Measurements from ENCODE around the gene TMEM101.
"Not testable (repeated sequence)": the region's sequence is repeated elsewhere in the genome, so short reads cannot be mapped to it uniquely, and the experiment has no call there.

The TMEM101 gene

GRCh38 chr17:43974382-43975266 is 40.1 kb downstream of the TMEM101 start:
- H3K9ac ChIP-seq (ENCODE audit: low read length), result no peak overlapping the region
- no peak overlapping the region for H3K4me2 ChIP-seq (ENCODE audit: low read depth, low read length, poor library complexity, severe bottlenecking)
- no peak overlapping the region for H3K27ac ChIP-seq (ENCODE audit: low read depth, low read length)
- no peaks in the 10 kb centered on the region for H3K36me3 ChIP-seq (ENCODE audit: low read length)
- no peaks in the 10 kb centered on the region for H3K79me2 ChIP-seq (ENCODE audit: insufficient read depth, low read length)
- H3K27me3 ChIP-seq (ENCODE audit: low read length), result no peaks in the 10 kb centered on the region
- no peak overlapping the region for H3K4me3 ChIP-seq (ENCODE audit: insufficient read depth, low read length, poor library complexity, severe bottlenecking)
- H4K20me1 ChIP-seq (ENCODE audit: low read depth, low read length), result no peaks in the 10 kb centered on the region
- TF ChIP-seq CTCF (IDR thresholded peaks at IDR 0.05; ENCODE audit: insufficient read depth, low read length, poor library complexity, severe bottlenecking) (no peak), EZH2phosphoT487 (conservative IDR thresholded peaks at IDR 0.05; ENCODE audit: low read length) (no peak)
- no peaks in the 10 kb centered on the region for H3F3A ChIP-seq (ENCODE audit: insufficient read depth)
- H2AFZ ChIP-seq (ENCODE audit: low read depth, low read length, severe bottlenecking), result no peak overlapping the region
- H3K9me3 ChIP-seq (ENCODE audit: insufficient read depth, low read length), result no peaks in the 10 kb centered on the region
- no peaks in the 10 kb centered on the region for H3K9me2 ChIP-seq (replicated peaks; ENCODE audit: insufficient read depth, low read length)

- H3K27ac ChIP-seq (ENCODE audit: low read depth, low read length); H3K9me2 ChIP-seq (replicated peaks; ENCODE audit: insufficient read depth, low read length); H3F3A ChIP-seq (ENCODE audit: insufficient read depth); H3K27me3 ChIP-seq (ENCODE audit: low read length); H3K36me3 ChIP-seq (ENCODE audit: low read length); H3K4me3 ChIP-seq (ENCODE audit: insufficient read depth, low read length, poor library complexity, severe bottlenecking); H4K20me1 ChIP-seq (ENCODE audit: low read depth, low read length); H2AFZ ChIP-seq (ENCODE audit: low read depth, low read length, severe bottlenecking); H3K4me2 ChIP-seq (ENCODE audit: low read depth, low read length, poor library complexity, severe bottlenecking); H3K9me3 ChIP-seq (ENCODE audit: insufficient read depth, low read length); H3K79me2 ChIP-seq (ENCODE audit: insufficient read depth, low read length); H3K9ac ChIP-seq (ENCODE audit: low read length): not testable (repeated sequence)
Observed at GRCh38 chr17:43972444-43973212, 42.1 kb downstream of the TMEM101 start.

GRCh38 chr17:43971436-43971835 is 43.3 kb downstream of the TMEM101 start:
- not testable (repeated sequence) for H3K9ac ChIP-seq (ENCODE audit: low read length); H3F3A ChIP-seq (ENCODE audit: insufficient read depth); H3K36me3 ChIP-seq (ENCODE audit: low read length); H3K4me2 ChIP-seq (ENCODE audit: low read depth, low read length, poor library complexity, severe bottlenecking); H2AFZ ChIP-seq (ENCODE audit: low read depth, low read length, severe bottlenecking); H3K9me2 ChIP-seq (replicated peaks; ENCODE audit: insufficient read depth, low read length); H4K20me1 ChIP-seq (ENCODE audit: low read depth, low read length); H3K9me3 ChIP-seq (ENCODE audit: insufficient read depth, low read length); H3K79me2 ChIP-seq (ENCODE audit: insufficient read depth, low read length); H3K4me3 ChIP-seq (ENCODE audit: insufficient read depth, low read length, poor library complexity, severe bottlenecking); H3K27ac ChIP-seq (ENCODE audit: low read depth, low read length); H3K27me3 ChIP-seq (ENCODE audit: low read length)

GRCh38 chr17:43970366-43970765 is 44.4 kb downstream of the TMEM101 start:
- Histone ChIP-seq H3K4me3 (ENCODE audit: insufficient read depth, low read length, poor library complexity, severe bottlenecking) (no peak overlapping the region), H2AFZ (ENCODE audit: low read depth, low read length, severe bottlenecking) (no peak overlapping the region), H3K79me2 (ENCODE audit: insufficient read depth, low read length) (no peaks in the 10 kb centered on the region), H3K4me2 (ENCODE audit: low read depth, low read length, poor library complexity, severe bottlenecking) (no peak overlapping the region), H3K9me2 (replicated peaks; ENCODE audit: insufficient read depth, low read length) (no peaks in the 10 kb centered on the region), H3K9me3 (ENCODE audit: insufficient read depth, low read length) (no peaks in the 10 kb centered on the region), H3K27ac (ENCODE audit: low read depth, low read length) (no peak overlapping the region), H3K9ac (ENCODE audit: low read length) (no peak overlapping the region), H4K20me1 (ENCODE audit: low read depth, low read length) (no peaks in the 10 kb centered on the region), H3K27me3 (ENCODE audit: low read length) (no peaks in the 10 kb centered on the region), H3K36me3 (ENCODE audit: low read length) (no peaks in the 10 kb centered on the region), H3F3A (ENCODE audit: insufficient read depth) (no peaks in the 10 kb centered on the region)
- TF ChIP-seq CTCF (IDR thresholded peaks at IDR 0.05; ENCODE audit: insufficient read depth, low read length, poor library complexity, severe bottlenecking) (no peak), EZH2phosphoT487 (conservative IDR thresholded peaks at IDR 0.05; ENCODE audit: low read length) (no peak)
